GM19467 (cell line): ENCODE results near the gene DNER.
"Not testable (repeated sequence)": the region's sequence is repeated elsewhere in the genome, so short reads cannot be mapped to it uniquely, and the experiment has no call there.

Source experiments
- ATAC-seq: cut with Tn5 transposase; IDR thresholded peaks from one replicate; pipeline ENCODE4 v1.9.1; 2021; ENCODE audit warnings: mild to moderate bottlenecking, moderate library complexity; ENCODE audit not compliant: unreplicated experiment

DNER gene, protein sequence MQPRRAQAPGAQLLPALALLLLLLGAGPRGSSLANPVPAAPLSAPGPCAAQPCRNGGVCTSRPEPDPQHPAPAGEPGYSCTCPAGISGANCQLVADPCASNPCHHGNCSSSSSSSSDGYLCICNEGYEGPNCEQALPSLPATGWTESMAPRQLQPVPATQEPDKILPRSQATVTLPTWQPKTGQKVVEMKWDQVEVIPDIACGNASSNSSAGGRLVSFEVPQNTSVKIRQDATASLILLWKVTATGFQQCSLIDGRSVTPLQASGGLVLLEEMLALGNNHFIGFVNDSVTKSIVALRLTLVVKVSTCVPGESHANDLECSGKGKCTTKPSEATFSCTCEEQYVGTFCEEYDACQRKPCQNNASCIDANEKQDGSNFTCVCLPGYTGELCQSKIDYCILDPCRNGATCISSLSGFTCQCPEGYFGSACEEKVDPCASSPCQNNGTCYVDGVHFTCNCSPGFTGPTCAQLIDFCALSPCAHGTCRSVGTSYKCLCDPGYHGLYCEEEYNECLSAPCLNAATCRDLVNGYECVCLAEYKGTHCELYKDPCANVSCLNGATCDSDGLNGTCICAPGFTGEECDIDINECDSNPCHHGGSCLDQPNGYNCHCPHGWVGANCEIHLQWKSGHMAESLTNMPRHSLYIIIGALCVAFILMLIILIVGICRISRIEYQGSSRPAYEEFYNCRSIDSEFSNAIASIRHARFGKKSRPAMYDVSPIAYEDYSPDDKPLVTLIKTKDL

DNA sequence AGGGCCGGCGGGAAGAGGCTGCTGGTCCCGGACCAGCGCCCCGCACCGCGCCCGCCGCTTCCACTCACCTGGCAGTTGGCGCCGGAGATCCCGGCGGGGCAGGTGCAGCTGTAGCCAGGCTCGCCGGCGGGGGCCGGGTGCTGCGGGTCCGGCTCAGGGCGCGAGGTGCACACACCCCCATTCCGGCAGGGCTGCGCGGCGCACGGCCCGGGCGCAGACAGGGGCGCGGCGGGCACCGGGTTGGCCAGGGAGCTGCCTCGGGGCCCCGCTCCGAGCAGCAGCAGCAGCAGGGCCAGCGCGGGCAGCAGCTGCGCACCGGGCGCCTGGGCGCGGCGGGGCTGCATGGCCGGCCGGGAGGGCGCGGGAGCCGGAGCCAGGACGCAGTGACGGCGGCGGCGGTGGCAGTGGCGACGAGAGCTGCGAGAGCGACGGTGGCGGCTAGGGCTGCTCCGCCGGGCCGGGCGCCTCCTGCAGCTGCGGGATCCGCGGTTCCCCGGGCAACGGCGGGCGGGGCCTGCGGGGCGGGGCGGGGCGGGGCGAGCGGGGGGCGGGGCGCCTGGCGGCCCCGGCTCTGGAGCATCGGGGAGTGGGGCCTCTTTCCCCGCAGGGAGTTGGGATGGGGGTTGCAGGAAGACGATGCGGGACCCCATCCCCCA lies at the start of gene DNER:
Gene DNER (minus strand): TSS at position 476 of the 656 bp plus-strand sequence. CDS start 132 bp downstream, at position 344.
- ATAC-seq, result peak; percentile 84

- no peak for ATAC-seq
Measured at GRCh38 chr2:229761663-229762062, 47.3 kb upstream of the DNER start.

- ATAC-seq, result not testable (repeated sequence)
Measured at GRCh38 chr2:229757462-229757861, 43.1 kb upstream of the DNER start.

DNA sequence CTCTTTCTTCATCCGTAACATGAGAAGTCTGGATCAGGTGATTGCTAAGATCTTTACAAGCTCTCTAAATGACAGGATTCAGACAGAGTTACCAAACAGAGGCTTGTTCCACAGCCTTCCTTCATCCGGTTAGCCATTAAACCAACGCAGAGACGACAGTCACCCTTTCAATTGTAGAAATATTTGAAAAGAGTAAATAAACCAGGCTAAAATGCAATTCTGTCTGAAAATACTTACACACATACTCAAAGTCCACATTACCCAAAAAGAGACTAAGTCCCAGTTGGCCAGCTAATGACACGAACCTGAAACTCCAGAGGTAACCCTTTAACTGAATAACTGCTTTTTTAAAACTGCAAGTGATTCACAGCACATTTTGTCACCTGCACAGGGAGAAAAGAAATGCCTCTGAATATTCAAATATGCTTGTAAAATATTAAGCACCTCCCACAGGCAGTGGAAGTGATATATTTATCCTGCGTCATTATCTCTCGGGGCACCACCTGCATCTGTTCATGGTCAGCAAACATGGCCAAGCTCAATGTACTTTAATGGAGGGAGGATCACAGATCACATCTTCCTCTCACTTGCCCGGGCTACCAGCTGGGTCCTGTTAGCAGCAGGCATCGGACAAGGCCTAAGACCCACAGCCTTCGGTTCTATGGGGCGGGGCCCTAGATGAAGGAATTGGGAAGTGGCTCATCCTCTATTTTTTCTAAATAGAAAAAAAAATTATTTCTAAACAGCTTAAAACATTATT lies 38.8 kb upstream of the DNER start:
- ATAC-seq, result no peak

GRCh38 chr2:229749779-229750178 lies 35.4 kb upstream of the DNER start:
- ATAC-seq, result no peak

GRCh38 chr2:229748950-229749349 lies 34.6 kb upstream of the DNER start:
- ATAC-seq, result no peak

GRCh38 chr2:229742691-229743090 lies 28.3 kb upstream of the DNER start:
- not testable (repeated sequence) for ATAC-seq

DNA sequence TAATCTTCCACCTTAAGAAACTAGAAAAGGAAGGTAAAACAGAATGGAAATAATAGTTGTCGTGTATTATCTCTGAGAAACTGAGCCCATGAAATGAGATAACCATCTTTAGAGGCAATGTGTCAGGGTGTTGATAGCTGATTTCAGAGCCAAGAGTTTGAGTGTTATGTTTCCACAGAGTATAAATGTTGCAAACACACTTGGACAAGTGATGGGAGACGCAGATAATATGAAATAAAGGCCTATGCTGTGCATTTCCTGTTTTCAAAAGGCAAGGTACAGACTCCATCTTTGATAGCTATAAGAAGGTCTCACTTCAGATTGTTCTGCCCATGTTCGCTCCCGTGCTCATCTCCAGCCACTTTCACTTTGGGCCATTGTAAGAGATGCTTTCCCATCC lies 25.9 kb upstream of the DNER start:
- no peak for ATAC-seq

DNA sequence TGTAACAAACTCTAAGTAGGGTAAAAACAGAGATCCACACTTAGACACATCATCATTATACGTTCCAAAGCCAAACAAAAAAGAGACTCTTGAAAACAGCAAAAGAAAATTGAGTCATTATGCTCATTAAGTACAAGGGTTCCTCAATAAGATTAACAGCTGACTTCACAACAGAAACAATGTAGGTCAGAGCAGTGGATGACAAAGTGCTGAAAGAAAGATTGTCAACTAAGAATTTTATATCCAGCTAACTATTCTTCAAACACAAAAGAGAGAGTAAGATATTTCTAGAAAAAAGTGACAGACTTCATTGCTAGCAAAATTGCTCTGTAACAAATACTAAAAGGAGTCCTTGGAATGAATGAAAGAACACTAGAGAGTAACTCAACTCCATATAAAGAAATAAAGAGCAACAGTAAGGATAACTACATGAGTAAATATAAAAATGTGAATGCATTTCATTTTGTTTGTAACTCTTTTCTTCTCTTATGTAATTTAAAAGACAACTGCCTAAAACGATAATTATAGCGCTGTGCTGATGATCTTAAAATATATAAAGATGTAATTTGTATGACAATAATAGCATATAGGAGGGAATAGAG lies 23.8 kb upstream of the DNER start:
- ATAC-seq, result no peak

DNA sequence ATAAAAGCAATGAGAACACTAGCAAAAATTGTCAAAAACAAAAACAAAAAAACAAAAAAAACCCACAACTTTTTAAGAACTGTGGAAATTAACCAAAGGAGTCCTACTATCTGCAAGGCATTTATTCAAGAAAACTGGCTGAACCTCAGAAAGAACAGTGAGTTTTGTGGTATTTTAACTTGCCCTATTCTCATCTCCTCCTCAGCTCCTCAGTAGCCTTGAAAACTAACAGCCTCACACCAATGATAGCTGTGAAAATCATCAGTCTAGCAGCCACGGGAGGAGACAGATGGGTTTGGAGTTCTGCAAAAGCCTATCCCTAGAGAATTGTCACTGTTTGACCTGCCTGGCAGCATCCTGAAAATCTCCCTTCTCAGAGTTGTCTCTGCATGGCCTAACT lies 20.1 kb upstream of the DNER start:
- no peak for ATAC-seq

GRCh38 chr2:229733611-229734245 lies 19.4 kb upstream of the DNER start:
- ATAC-seq, result no peak

GRCh38 chr2:229732897-229733296 lies 18.5 kb upstream of the DNER start:
- ATAC-seq, result no peak

DNA sequence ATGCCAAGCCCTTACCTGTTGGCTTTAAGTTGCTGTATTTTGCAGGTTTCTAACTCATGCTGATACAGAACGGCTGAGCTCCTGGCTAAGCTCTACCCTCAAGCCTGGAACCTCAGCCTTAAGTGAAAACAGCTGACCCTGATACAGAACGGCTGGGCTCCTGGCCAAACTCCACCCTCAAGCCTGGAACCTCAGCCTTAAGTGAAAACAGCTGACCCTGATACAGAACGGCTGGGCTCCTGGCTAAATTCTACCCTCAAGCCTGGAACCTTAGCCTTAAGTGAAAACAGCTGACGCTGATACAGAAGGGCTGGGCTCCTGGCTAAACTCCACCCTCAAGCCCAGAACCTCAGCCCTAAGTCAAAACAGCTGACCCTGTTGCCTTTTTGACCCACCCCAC lies 17.6 kb upstream of the DNER start:
- no peak for ATAC-seq

DNA sequence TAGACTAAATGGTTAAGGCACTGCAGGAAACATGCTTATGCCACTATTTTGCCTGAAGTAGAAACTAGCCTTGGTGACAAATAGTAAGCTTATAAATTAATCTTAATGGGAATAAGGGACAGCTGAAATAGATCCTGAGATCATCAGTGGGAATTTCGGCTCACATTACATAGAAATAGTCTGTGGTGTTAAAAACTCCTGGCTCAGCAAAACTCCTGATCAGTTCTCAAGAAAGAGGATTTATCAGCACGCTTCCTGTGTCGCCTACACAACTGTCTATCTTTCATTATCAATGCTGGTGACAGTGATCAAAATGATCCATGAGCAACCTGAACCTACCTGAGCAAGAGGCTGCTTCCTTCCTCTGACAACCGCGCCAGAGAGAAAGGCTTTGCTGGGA lies 17.0 kb upstream of the DNER start:
- no peak for ATAC-seq

DNA sequence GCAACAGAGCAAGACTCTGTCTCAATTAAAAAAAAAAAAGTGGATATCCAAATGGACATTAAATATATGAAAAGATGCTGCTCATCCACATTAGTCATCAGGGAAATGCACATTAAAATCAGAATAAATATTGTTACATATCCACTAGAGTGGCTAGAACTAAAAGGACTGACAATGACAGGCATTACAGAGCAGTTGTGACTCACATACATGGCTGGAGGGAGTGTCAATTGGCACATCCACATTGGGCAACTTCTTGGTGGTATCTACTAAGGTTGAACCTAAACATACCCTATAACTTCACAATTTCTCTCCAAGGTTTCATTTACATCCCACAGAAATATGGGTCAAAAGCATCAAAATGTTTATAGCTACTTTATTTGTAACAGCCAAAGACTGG lies 14.0 kb upstream of the DNER start:
- no peak for ATAC-seq

- no peak for ATAC-seq
Measured at GRCh38 chr2:229726643-229727042, 12.3 kb upstream of the DNER start.

DNA sequence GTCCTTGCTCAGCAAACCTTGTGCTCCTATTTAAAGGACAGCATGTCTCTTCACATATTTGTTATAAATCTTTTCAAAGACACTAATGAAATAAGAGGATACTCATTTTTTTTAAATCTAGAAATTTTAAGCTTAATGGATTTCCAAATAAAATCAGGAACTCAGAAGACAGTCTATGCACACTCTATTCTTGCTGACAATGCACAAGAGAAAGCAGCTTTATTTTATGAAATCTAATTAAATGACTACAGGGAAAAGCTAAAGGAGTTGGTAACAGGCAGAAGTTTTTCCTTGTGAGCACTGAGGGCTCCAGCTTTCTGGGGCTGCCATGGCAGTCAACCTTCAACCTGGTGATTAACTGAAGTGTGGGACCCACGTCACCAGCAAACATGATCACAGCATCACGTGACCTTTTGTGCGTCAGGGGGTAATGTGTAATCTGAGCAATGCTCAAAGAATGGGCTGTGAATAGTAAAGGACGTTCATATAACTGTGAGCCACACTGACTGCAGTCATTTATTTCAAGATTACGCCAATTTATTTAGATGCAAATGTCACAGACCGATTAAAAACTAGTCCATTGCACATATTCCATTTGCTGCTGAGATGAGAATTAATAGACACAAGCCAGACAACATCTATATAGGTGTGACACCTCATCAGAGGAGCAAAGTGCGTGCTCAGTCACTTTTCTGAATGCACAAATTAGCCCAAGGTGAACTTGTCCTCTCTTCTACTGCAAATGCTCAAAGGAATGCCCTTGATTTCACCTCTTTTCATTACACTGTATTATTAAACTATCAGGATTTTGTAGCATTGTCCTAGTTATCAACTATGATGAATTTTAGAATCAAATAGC lies 11.6 kb upstream of the DNER start:
- ATAC-seq, result no peak

DNA sequence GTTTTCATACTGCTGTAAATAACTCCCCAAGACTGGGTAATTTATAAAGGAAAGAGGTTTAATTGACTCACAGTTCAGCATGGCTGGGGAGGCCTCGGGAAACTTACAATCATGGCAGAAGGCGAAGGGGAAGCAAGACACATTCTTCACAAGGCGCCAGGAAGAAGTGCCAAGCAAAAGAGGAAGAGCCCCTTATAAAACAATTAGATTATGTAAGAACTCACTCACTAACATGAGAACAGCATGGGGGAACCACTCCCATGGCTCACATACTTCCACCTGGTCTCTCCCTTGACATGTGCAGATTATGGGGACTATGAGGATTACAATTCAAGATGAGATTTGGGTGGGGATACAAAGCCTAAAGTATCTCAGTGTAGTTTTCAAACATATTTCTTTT lies 8.8 kb upstream of the DNER start:
- not testable (repeated sequence) for ATAC-seq
